ENCODE results near the gene MARCHF10. TPM values are rescaled to one million over a fixed set of nuclear protein-coding genes. Genes with fewer than 3 reads are reported as not detected.

MARCHF10 gene
- total RNA-seq, 2 experiments from 2014 or later = not detected

DNA sequence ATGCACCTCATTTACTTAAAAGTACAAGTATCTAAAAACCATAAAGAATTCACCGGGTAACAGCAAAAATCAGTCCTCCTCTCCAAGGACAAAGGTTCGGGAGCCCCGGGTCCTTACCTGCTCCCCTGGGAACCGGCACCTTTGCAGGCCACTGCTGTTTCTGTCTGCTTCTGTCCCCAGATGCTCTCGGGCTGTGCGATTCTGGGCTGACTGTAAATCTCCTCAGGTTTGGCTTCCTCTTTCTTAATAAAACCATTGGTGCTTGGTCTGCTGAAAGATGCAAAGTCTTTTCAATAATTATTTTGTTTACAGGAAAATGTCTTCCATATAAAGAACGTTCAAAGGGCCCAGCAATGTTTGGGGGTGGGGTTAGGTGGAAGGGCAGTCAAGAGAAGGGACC, 63.9 kb downstream of the MARCHF10 start:
- Mint-ChIP-seq H3K36me3 (ENCODE audit: low read depth) (no peaks in the 10 kb centered on the region), H3K4me3 (no peak overlapping the region), H3K27ac (no peak overlapping the region), H3K4me1 (ENCODE audit: low read depth) (no peaks in the 10 kb centered on the region), H3K27me3 (peaks cover 4% of the 10 kb centered on the region), H3K9me3 (no peaks in the 10 kb centered on the region)
- DNase-seq = no peak
- Histone ChIP-seq H3K4me1 (ENCODE audit: insufficient read depth, low read length) (no peaks in the 10 kb centered on the region), H3K36me3 (ENCODE audit: insufficient read depth, low read length) (no peaks in the 10 kb centered on the region), H3K4me3 (ENCODE audit: low read length) (no peak overlapping the region), H3K27me3 (ENCODE audit: control insufficient read depth in 1 of 2, insufficient read depth in 2 of 2, low read length in 2 of 2) (peaks cover 0 to 2% of the 10 kb centered on the region in 2 experiments), H3K27ac (ENCODE audit: low read depth in 1 of 2, low read length in 2 of 2) (no peak overlapping the region), H3K9me3 (ENCODE audit: control insufficient read depth in 1 of 2, insufficient read depth in 1 of 2, low read length in 2 of 2) (no peaks in the 10 kb centered on the region)
- TF ChIP-seq, protein P1, sequence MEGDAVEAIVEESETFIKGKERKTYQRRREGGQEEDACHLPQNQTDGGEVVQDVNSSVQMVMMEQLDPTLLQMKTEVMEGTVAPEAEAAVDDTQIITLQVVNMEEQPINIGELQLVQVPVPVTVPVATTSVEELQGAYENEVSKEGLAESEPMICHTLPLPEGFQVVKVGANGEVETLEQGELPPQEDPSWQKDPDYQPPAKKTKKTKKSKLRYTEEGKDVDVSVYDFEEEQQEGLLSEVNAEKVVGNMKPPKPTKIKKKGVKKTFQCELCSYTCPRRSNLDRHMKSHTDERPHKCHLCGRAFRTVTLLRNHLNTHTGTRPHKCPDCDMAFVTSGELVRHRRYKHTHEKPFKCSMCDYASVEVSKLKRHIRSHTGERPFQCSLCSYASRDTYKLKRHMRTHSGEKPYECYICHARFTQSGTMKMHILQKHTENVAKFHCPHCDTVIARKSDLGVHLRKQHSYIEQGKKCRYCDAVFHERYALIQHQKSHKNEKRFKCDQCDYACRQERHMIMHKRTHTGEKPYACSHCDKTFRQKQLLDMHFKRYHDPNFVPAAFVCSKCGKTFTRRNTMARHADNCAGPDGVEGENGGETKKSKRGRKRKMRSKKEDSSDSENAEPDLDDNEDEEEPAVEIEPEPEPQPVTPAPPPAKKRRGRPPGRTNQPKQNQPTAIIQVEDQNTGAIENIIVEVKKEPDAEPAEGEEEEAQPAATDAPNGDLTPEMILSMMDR (IDR thresholded peaks at IDR 0.05) = no peak
- intact Hi-C loops (cut with DNase I, micrococcal nuclease) = no loop called here
- POLR2A ChIA-PET = no interaction called here
- CTCF ChIA-PET = no interaction called here
- no peak for ATAC-seq (ENCODE audit: poor library complexity)

DNA sequence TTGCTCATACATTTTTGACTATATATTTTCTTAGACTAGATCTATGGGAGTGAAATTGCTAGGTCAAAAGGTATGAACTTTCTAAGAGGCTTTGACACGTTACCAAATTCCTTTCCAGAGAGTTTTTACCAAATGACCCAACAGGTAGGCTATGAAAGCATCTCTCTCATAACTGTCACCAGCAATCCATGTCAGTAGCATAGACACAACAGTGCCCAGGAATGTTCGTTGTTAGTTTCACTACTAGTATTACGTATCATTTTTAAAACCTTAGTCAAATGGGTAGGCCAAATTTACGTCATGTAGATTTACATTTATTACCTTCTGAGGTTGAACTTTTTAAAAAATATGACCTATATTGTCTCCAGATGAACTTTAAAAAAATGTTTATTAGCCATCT, 66.8 kb downstream of the MARCHF10 start:
- H3K4me3 Mint-ChIP-seq = no peak overlapping the region
- no peak for ATAC-seq (ENCODE audit: poor library complexity)
- peaks cover 0 to 2% of the 10 kb centered on the region in 2 experiments for H3K27me3 ChIP-seq (ENCODE audit: control insufficient read depth in 1 of 2, insufficient read depth in 2 of 2, low read length in 2 of 2)

DNA sequence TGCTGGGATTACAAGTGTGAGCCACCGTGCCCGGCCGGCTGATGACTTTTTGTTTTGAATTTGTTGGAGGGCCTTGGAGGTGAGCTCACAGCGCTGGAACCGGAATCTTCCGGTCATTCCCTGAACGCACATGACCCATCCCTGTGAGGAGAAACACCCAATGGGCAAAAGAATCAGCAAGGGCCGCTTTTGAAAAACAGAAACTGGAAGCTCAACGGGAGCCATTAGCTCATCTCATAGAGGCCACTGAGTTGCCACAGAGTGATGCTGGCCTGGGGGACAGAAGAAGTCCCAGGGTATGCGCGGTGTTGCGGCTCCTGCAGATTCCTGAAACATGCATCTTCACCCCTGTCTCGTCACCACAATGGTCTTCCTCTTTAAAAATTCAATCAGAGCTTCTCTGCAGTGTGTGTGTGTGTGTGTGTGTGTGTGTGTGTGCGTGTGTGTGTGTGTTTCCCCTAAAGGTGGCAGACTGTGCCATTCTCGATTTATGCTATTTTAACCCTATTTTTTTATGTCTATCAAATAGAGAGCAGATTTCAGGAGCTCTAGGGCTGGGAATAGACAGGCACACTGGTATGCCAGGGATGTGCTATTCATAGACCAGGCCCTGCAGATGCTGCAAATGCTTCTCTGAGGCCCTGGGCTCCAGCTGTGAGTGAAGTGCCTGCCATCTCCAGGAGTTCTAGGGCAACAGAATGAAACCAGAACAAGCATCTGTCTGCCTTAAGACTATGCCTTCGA, 68.3 kb downstream of the MARCHF10 start:
- no peaks in the 10 kb centered on the region for H3K36me3 ChIP-seq (ENCODE audit: insufficient read depth, low read length)
- Mint-ChIP-seq H3K9me3 (no peaks in the 10 kb centered on the region), H3K27ac (no peak overlapping the region), H3K36me3 (ENCODE audit: low read depth) (no peaks in the 10 kb centered on the region), H3K4me1 (ENCODE audit: low read depth) (no peaks in the 10 kb centered on the region), H3K27me3 (peaks cover 4% of the 10 kb centered on the region), H3K4me3 (no peak overlapping the region)
- no peak overlapping the region for H3K4me3 ChIP-seq (ENCODE audit: low read length)
- peaks cover 0 to 2% of the 10 kb centered on the region in 2 experiments for H3K27me3 ChIP-seq (ENCODE audit: control insufficient read depth in 1 of 2, insufficient read depth in 2 of 2, low read length in 2 of 2)
- ChIA-PET CTCF (no interaction called here), POLR2A (no interaction called here)
- no peak for ATAC-seq (ENCODE audit: poor library complexity)
- no peaks in the 10 kb centered on the region for H3K9me3 ChIP-seq (ENCODE audit: control insufficient read depth in 1 of 2, insufficient read depth in 1 of 2, low read length in 2 of 2)
- no peak overlapping the region for H3K27ac ChIP-seq (ENCODE audit: low read depth in 1 of 2, low read length in 2 of 2)
- no peaks in the 10 kb centered on the region for H3K4me1 ChIP-seq (ENCODE audit: insufficient read depth, low read length)
- TF ChIP-seq, protein P1 (IDR thresholded peaks at IDR 0.05) = no peak
- intact Hi-C loops (cut with DNase I, micrococcal nuclease) = no loop called here
- DNase-seq = no peak

More for the DNA sequence above, 66.8 kb downstream of the MARCHF10 start:
- Histone ChIP-seq H3K27ac (ENCODE audit: low read depth in 1 of 2, low read length in 2 of 2) (no peak overlapping the region), H3K36me3 (ENCODE audit: insufficient read depth, low read length) (no peaks in the 10 kb centered on the region), H3K4me3 (ENCODE audit: low read length) (no peak overlapping the region), H3K4me1 (ENCODE audit: insufficient read depth, low read length) (no peaks in the 10 kb centered on the region), H3K9me3 (ENCODE audit: control insufficient read depth in 1 of 2, insufficient read depth in 1 of 2, low read length in 2 of 2) (no peaks in the 10 kb centered on the region)
- ChIA-PET CTCF (no interaction called here), POLR2A (no interaction called here)
- intact Hi-C loops (cut with DNase I, micrococcal nuclease) = no loop called here
- Mint-ChIP-seq H3K9me3 (no peaks in the 10 kb centered on the region), H3K27ac (no peak overlapping the region), H3K4me1 (ENCODE audit: low read depth) (no peaks in the 10 kb centered on the region), H3K36me3 (ENCODE audit: low read depth) (no peaks in the 10 kb centered on the region), H3K27me3 (peaks cover 4% of the 10 kb centered on the region)
- TF ChIP-seq, protein P1 (IDR thresholded peaks at IDR 0.05) = no peak
- no peak for DNase-seq
